Activated B cell treated with CpG ODN at 0.5 μM for 24 hours (primary cell): ENCODE measurements around the gene ADAMTS12. TPM values are rescaled to one million over a fixed set of nuclear protein-coding genes. Genes with fewer than 3 reads are reported as not detected.

Experiments
- ATAC-seq: fragments of 200-7000 bp; cut with Tn5 transposase; one replicate; pipeline ENCODE4 v1.10.0; 2021; ENCODE audit warnings: low read depth, mild to moderate bottlenecking, moderate library complexity
- CTCF ChIA-PET: fragments of 350-600 bp; sonication (Branson Sonifier 250); formaldehyde crosslinking; loops from one replicate; lab custom pipeline; 2021; ENCODE audit warnings: antibody characterized with exemption; lab: Charles Lee
- POLR2A ChIA-PET: fragments of 350-600 bp; sonication (Branson Sonifier 250); formaldehyde crosslinking; loops from one replicate; lab custom pipeline; 2021; ENCODE audit warnings: antibody characterized with exemption; lab: Charles Lee
- DNase-seq: peaks from one replicate; pipeline ENCODE4 v3.0.0; 2022
- H3K27ac Mint-ChIP-seq: one replicate; pipeline ENCODE4 v1.8.0; 2020; ENCODE audit warnings: mixed read lengths
- H3K27me3 Mint-ChIP-seq: one replicate; pipeline ENCODE4 v1.8.0; 2021; ENCODE audit warnings: mixed read lengths
- H3K36me3 Mint-ChIP-seq: one replicate; pipeline ENCODE4 v1.8.0; 2021; ENCODE audit warnings: low read depth, mixed read lengths
- H3K4me1 Mint-ChIP-seq: one replicate; pipeline ENCODE4 v1.8.0; 2021; ENCODE audit warnings: mixed read lengths
- H3K4me3 Mint-ChIP-seq: one replicate; pipeline ENCODE4 v1.8.0; 2020; ENCODE audit warnings: mild to moderate bottlenecking, mixed read lengths
- H3K9me3 Mint-ChIP-seq: one replicate; pipeline ENCODE4 v1.8.0; 2020; ENCODE audit warnings: mixed read lengths
- CTCF ChIP-seq: fragments of 200-600 bp; IDR thresholded peaks from one replicate; pipeline ENCODE4 v1.8.0; 2022; ENCODE audit warnings: antibody characterized with exemption, mild to moderate bottlenecking
- intact Hi-C: fragments of 100-400 bp; cut with micrococcal nuclease; formaldehyde crosslinking; loops from one replicate; pipeline ENCODE4 v1.15.1; 2024
- total RNA-seq: library from RNA; stranded (reverse); gene quantifications from 2 replicates; pipeline ENCODE4 v1.2.3, GENCODE V29; 2022

ADAMTS12 gene
- total RNA-seq, 1 donor from 2014 or later: not detected

GRCh38 chr5:33579152-33579551 lies 312.6 kb downstream of the ADAMTS12 start:
- no peak for ATAC-seq
- CTCF ChIA-PET: interaction anchor here (1.7 kb wide), 1 partner anchor 10 kb away, joined by 5 read pairs; no protein-coding TSS in a partner anchor
- no peak for DNase-seq
- no peaks in the 10 kb centered on the region for H3K36me3 Mint-ChIP-seq
- POLR2A ChIA-PET: no interaction called here
- TF ChIP-seq CTCF: no peak
- intact Hi-C loops: no loop called here
- H3K27ac Mint-ChIP-seq: no peak overlapping the region
- peaks cover 2% of the 10 kb centered on the region for H3K27me3 Mint-ChIP-seq
- H3K4me1 Mint-ChIP-seq: no peaks in the 10 kb centered on the region
- H3K4me3 Mint-ChIP-seq: no peak overlapping the region
- peaks cover 3% of the 10 kb centered on the region for H3K9me3 Mint-ChIP-seq

GRCh38 chr5:33576726-33577590 lies 314.8 kb downstream of the ADAMTS12 start:
- ATAC-seq (no peak), DNase-seq (no peak)
- Mint-ChIP-seq H3K4me1 (no peaks in the 10 kb centered on the region), H3K27ac (no peak overlapping the region), H3K4me3 (no peak overlapping the region), H3K27me3 (peaks cover 2% of the 10 kb centered on the region), H3K9me3 (peaks cover 3% of the 10 kb centered on the region), H3K36me3 (no peaks in the 10 kb centered on the region)
- no peak for TF ChIP-seq CTCF
- POLR2A ChIA-PET: no interaction called here
- CTCF ChIA-PET: no interaction called here
- intact Hi-C loops: no loop called here

- ChIA-PET CTCF (no interaction called here), POLR2A (no interaction called here)
- Mint-ChIP-seq H3K4me1 (no peaks in the 10 kb centered on the region), H3K36me3 (no peaks in the 10 kb centered on the region), H3K9me3 (peaks cover 2% of the 10 kb centered on the region), H3K4me3 (no peak overlapping the region), H3K27me3 (no peaks in the 10 kb centered on the region), H3K27ac (no peak overlapping the region)
- ATAC-seq: no peak
- no peak for DNase-seq
- no peak for TF ChIP-seq CTCF
- intact Hi-C loops: no loop called here
Observed at GRCh38 chr5:33565324-33565723, 326.5 kb downstream of the ADAMTS12 start.

DNA sequence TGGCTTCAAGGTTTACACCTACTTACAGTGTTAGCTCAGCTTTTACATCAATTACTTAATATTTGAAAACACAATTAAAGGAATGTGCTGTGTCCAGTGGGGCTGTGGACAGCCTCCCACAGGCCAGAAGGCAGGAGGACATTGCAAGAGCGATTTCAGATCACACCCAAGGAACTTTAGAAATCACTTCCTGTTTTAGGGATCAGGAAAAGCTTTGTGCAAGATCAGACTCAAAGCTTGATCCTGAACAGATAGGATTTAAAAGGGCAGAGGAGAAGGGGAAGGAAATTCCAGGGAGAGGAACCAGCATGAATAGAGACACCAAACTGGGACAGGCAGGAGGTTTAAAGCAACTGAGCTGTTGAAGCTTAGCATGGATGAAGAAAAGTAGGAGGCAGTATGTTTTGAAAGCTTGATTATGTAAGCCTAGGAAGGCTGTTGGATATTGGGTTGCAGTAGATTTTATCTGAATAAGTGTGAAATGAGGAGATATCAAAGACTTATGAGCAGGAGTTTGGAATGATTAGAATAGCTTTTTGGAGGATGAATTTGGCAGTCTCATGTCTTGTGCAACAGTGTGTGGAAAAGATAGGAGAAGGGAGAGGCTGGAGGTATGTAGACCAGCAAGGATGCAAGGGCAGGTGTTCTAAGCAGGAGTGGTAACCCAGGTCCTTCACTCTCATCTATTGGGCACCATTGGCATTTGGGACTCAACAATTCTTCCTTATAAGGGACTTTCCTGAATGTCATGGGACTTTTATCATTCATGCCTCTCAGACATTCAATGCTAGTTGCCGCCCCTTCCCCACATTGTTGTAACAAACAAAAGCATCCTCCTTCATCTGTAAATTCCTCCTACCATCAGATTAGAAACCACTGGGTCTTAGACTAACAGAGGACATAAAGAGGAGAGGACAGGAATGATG lies 327.5 kb downstream of the ADAMTS12 start:
- Mint-ChIP-seq H3K9me3 (no peaks in the 10 kb centered on the region), H3K4me3 (no peak overlapping the region), H3K27me3 (no peaks in the 10 kb centered on the region), H3K36me3 (no peaks in the 10 kb centered on the region), H3K27ac (no peak overlapping the region), H3K4me1 (no peaks in the 10 kb centered on the region)
- intact Hi-C loops: no loop called here
- CTCF ChIA-PET: no interaction called here
- DNase-seq (no peak), ATAC-seq (no peak)
- TF ChIP-seq CTCF: no peak
- POLR2A ChIA-PET: no interaction called here

- Mint-ChIP-seq H3K9me3 (no peaks in the 10 kb centered on the region), H3K36me3 (no peaks in the 10 kb centered on the region), H3K27me3 (no peaks in the 10 kb centered on the region), H3K4me1 (no peaks in the 10 kb centered on the region), H3K27ac (no peak overlapping the region), H3K4me3 (no peak overlapping the region)
- ATAC-seq (no peak), DNase-seq (no peak)
- ChIA-PET POLR2A (no interaction called here), CTCF (no interaction called here)
- no peak for TF ChIP-seq CTCF
- intact Hi-C loops: no loop called here
Observed at GRCh38 chr5:33563530-33563929, 328.3 kb downstream of the ADAMTS12 start.
